Measurements from ENCODE around the gene ENKD1.
"Not testable (repeated sequence)": the region's sequence is repeated elsewhere in the genome, so short reads cannot be mapped to it uniquely, and the experiment has no call there.

ENKD1 gene

GRCh38 chr16:67666559-67667452 lies at the start of gene ENKD1, which contains the start of gene C16orf86:
Gene ENKD1, minus strand, starts transcription at chr16:67666750. Its CDS starts 308 bp downstream, at chr16:67666442.
Gene C16orf86, plus strand, starts transcription at chr16:67666814. Its CDS starts 157 bp downstream, at chr16:67666971.
- peak; percentile 55 for DNase-seq (ENCODE audit: low read depth)

GRCh38 chr16:67716097-67716496 lies 49.5 kb upstream of the ENKD1 start:
- no peak for DNase-seq (ENCODE audit: low read depth)

- no peak for DNase-seq (ENCODE audit: low read depth)
These were observed 48.0 kb upstream of the ENKD1 start for GRCh38 chr16:67714522-67714921.

- DNase-seq (ENCODE audit: low read depth), result no peak
These were observed 47.2 kb upstream of the ENKD1 start for GRCh38 chr16:67713647-67714273.

GRCh38 chr16:67710607-67711006 lies 44.1 kb upstream of the ENKD1 start:
- no peak for DNase-seq (ENCODE audit: low read depth)

- DNase-seq (ENCODE audit: low read depth), result no peak
These were observed 42.5 kb upstream of the ENKD1 start for GRCh38 chr16:67709050-67709449.

- DNase-seq (ENCODE audit: low read depth), result peak; percentile 40
These were observed 41.8 kb upstream of the ENKD1 start for GRCh38 chr16:67708368-67708771.

GRCh38 chr16:67707790-67708189 lies 41.2 kb upstream of the ENKD1 start:
- no peak for DNase-seq (ENCODE audit: low read depth)

- no peak for DNase-seq (ENCODE audit: low read depth)
These were observed 40.7 kb upstream of the ENKD1 start for GRCh38 chr16:67707210-67707609.

GRCh38 chr16:67704110-67704509 lies 37.6 kb upstream of the ENKD1 start:
- no peak for DNase-seq (ENCODE audit: low read depth)

- DNase-seq (ENCODE audit: low read depth), result no peak
These were observed 37.1 kb upstream of the ENKD1 start for GRCh38 chr16:67703626-67704025.

GRCh38 chr16:67702130-67702529 lies 35.6 kb upstream of the ENKD1 start:
- DNase-seq (ENCODE audit: low read depth), result no peak

- no peak for DNase-seq (ENCODE audit: low read depth)
These were observed 34.9 kb upstream of the ENKD1 start for GRCh38 chr16:67701420-67701819.

GRCh38 chr16:67699265-67699664 lies 32.7 kb upstream of the ENKD1 start:
- DNase-seq (ENCODE audit: low read depth), result no peak

- no peak for DNase-seq (ENCODE audit: low read depth)
These were observed 31.1 kb upstream of the ENKD1 start for GRCh38 chr16:67697422-67698185.

GRCh38 chr16:67694611-67695010 lies 28.1 kb upstream of the ENKD1 start:
- DNase-seq (ENCODE audit: low read depth), result no peak

GRCh38 chr16:67693517-67694285 lies 27.2 kb upstream of the ENKD1 start:
- not testable (repeated sequence) for DNase-seq (ENCODE audit: low read depth)

- DNase-seq (ENCODE audit: low read depth), result no peak
These were observed 19.0 kb upstream of the ENKD1 start for GRCh38 chr16:67685388-67686112.

GRCh38 chr16:67683767-67684166 lies 17.2 kb upstream of the ENKD1 start:
- DNase-seq (ENCODE audit: low read depth), result no peak

GRCh38 chr16:67679935-67680897 lies 13.7 kb upstream of the ENKD1 start:
- no peak for DNase-seq (ENCODE audit: low read depth)

All from stromal cell of bone marrow (primary cell).